HG03520 (cell line): ENCODE measurements around the gene SPOPL.
A peak's percentile ranks its signal among the peaks of the same experiment; 100 is the strongest.

Experiments used
- ATAC-seq: cut with Tn5 transposase; IDR thresholded peaks from one replicate; pipeline ENCODE4 v1.9.1; 2021; ENCODE audit warnings: mild to moderate bottlenecking, moderate library complexity; ENCODE audit not compliant: unreplicated experiment

Gene SPOPL

DNA sequence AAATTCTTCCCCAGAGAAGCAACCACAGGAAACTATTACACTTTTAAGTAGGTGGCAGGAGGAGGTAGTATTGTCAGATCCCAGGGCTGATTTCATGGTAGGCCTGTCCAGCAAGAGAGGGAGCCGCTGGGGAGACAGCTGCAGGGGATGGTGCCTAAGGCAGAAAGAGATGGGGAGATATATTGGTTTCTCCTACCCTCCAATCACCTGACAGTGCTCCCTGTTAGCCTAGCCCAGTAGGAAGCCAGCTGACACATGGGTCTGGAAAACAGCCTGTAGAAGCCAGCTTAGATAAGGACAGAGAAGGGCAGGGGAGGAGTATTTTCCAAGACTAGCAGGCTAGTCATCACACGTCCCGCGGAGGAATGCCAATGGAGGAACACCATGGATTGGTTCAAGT lies 8.2 kb upstream of the SPOPL start:
- ATAC-seq: no peak

DNA sequence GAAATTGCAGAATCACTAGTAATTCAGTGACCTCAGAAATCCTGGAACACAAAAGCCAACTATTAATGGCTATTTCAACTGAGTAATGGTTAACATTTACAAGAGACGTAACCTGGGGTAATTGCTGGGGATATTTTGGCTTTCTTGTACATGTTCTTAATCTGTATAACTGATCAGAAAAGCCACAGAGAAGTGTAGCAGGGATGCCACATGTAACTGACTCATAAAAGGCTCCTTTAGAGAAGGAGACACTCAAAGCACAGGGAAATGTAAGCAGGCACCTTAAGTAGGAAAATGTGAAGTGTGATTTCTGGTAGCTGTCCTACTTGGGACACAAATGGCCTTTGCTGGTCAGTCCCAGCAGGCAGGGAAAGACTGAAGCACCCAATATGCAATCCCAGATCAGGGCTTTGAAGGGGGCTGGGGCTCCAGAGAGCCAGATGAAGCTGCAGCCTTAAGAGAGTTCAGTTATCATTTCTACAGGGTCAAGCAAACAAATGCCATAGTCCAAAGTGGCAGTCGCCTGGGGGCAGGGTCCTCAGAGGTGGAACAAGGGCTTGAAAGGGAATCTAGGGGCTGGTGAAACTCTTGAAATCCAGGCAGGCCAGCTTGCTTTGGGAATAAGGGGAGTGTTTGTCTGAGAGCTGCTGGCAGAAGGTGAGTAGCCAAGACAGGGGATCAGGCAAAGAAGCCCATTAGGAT lies 7.2 kb upstream of the SPOPL start:
- no peak for ATAC-seq

GRCh38 chr2:138495384-138495783 lies 6.2 kb upstream of the SPOPL start:
- no peak for ATAC-seq

- no peak for ATAC-seq
Observed at GRCh38 chr2:138496096-138496651, 5.4 kb upstream of the SPOPL start.

DNA sequence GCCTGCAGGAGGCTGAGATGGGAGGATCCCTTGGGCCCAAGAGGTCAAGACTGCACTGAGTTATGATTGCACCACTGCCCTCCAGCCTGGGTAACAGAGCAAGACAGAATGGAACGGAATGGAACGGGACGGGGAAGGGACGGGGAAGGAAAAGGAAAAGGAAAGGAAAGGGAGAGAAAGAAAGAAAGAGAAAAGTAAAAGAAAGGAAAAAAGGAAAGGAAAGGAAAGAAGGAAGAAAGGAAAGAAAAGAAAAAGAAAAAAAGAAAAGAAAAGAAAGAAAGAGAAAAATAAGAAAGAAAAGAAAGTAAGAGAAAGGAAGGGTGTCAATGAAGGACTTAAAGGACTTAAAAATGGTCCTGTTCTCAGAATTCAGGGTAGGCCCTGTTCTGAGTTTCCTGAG lies 4.3 kb upstream of the SPOPL start:
- no peak for ATAC-seq

- no peak for ATAC-seq
Observed at GRCh38 chr2:138499684-138500083, 1.9 kb upstream of the SPOPL start.

DNA sequence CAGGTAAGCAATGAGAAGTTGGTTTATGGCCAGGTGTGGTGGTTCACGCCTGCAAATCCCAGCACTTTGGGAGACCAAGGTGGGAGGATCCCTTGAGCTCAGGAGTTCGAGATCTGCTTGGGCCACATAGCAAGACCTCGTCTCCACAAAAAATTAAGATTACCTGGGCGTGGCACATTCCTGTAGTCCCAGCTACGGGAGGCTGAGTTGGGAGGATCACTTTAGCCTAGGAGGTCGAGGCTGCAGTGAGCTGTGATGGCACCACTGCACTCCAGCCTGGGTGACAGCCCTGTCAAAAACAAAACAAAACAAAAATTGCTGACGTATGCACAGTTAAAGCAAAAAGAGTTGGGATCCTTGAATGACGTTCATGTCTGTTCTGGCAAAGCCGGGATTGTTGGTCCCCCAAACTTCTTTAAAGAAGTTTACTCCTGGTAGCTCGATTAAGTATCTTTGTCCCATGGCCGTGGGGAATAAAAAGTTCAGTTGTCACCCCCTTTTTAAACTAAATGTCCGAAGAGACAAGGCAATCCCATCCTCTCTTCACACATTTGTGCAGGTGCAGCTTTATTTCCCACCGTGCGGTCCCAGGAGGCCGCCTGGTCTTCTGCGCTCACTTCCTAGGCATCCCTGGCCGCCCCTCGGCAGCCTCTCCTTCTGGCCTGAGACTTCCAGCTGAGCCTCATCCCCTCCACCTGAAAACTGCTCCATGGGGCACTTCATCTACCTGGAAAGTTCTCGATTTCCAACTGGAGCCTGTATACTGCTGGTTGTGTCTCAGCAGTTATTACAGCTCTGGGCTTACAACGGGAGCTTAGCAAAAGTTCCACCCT lies 762 bp upstream of the SPOPL start:
- ATAC-seq: no peak

DNA sequence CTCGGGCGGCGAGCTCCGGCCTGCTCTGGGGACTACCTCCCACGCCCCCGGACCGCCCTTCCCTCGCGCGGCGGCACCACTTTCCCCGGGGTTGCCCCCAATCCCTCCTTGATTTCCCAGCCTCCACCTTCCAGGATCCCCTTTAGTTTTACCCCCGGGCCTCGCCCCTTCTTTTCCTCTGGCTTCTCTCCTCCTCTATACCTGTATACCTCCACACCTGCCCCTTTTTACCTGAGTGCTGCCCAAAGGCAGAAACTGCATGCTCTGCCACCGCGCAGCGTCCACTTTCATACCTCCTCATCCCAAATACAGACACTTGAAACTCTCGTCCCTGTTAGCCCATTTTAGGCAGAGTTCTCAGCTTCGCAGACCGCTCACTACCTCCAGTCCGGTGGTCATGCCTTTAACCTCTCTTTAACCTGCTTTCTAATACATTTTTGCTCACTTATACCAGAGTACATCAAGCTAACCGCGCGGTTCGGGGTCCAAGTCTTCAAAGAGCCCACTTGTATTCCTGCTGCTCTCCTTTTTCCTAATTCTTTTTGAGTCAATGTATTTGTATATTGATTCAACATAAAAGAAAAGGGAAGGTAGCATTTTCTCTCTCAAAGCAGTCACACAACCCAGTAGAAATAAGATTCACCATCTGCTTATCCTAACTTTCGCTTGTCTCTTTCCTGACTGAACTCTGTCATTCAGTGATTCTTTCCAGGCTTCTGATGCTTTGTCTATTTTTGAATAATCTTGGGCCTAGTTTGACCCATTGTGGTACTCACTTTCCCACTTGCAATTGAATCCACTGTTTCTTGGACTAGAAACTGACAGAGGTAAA lies 901 bp downstream of the SPOPL start:
- no peak for ATAC-seq

- ATAC-seq: no peak
Observed at GRCh38 chr2:138503087-138503442, 1.5 kb downstream of the SPOPL start.

- ATAC-seq: no peak
Observed at GRCh38 chr2:138503652-138504051, 2.1 kb downstream of the SPOPL start.

DNA sequence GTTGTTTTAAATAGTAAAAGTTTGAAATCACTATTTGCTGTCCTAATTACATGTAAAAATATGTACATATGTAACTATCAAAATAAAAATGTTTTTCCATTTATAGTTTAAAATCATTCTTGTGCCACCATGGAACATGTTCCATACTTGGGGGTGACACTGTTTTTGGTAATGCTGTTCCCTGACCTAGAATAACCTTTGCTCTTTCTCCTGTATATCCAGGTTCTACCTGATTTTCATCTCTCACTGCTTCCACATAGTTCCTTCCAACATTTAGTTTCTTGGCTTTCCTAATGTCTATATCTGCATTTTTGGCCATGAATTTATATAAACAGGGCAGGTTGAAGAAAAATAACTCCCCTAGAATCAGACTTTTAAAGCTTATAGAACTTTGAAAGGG lies 2.5 kb downstream of the SPOPL start:
- no peak for ATAC-seq

GRCh38 chr2:138504546-138505235 lies 3.1 kb downstream of the SPOPL start:
- ATAC-seq: peak; percentile 40

DNA sequence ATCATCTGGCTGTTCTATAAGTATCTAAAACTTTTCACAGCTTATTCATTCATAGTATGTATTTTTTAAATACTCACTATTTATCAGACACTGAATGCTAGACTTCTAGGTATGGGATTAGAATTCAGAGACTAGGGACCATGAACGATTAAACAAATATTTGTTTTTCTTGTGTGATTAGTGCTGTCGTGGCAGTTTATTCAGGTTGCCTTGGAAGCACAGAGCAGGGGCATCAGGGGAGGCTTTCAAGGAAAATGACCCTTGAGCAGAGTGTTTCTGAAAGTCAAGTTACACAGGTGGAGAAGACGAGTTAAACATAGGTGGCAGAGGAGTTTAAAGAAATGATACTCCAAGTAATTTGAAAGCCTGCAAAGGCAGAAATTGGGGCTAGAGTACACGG lies 5.7 kb downstream of the SPOPL start:
- ATAC-seq: no peak

GRCh38 chr2:138510319-138510718 lies 8.7 kb downstream of the SPOPL start:
- ATAC-seq: no peak

GRCh38 chr2:138512672-138513071 lies 11.1 kb downstream of the SPOPL start:
- no peak for ATAC-seq

DNA sequence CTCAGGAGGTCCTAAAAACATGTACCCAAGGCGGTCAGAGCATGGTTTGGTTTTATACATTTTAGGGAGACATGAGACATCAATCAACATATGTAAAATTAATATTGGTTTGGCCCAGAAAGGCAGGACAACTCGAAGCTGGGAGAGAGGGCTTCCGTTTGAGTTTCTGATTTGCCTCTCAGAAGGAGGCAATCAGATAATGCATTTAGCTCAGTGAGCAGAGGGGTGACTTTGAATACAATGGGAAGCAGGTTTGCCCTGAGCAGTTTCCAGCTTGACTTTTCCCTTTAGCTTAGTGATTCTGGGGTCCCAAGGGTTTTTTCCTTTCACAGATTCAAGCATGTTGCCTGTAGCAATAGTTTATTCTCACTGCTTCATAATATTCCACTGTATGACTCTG lies 12.6 kb downstream of the SPOPL start:
- ATAC-seq: no peak

- ATAC-seq: no peak
Observed at GRCh38 chr2:138515092-138515491, 13.5 kb downstream of the SPOPL start.

- no peak for ATAC-seq
Observed at GRCh38 chr2:138516030-138516704, 14.6 kb downstream of the SPOPL start.

GRCh38 chr2:138518860-138519259 lies 17.3 kb downstream of the SPOPL start:
- no peak for ATAC-seq

DNA sequence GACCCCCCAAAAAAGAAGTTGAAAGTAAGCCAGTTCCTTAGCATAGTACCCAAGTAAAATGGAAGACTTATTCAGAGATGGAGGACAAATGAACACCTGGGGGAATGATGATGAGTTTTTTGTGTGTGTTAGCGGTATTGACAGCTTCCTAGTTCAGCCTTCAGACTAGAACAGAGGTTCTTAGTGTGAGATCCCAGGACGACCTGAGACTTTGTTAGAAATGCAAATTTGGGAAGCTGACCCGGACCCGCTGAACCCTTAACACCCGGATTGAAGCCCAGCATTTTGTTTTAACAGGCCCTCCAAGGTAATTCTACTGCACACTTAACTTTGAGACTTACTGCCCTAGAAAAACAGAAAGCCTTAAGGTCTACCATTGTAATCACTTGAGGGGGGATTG lies 20.3 kb downstream of the SPOPL start:
- no peak for ATAC-seq
